ENCODE measurements around the gene ZNF699. TPM values are rescaled to one million over a fixed set of nuclear protein-coding genes. Genes with fewer than 3 reads are reported as not detected.

The ZNF699 gene
- total and polyA plus RNA-seq, 10 of the 15 experiments (the other 5 are each of a cell fraction or from before 2014, with no cell fraction given), result 0.04 to 2.9 (median 1.7) TPM

DNA sequence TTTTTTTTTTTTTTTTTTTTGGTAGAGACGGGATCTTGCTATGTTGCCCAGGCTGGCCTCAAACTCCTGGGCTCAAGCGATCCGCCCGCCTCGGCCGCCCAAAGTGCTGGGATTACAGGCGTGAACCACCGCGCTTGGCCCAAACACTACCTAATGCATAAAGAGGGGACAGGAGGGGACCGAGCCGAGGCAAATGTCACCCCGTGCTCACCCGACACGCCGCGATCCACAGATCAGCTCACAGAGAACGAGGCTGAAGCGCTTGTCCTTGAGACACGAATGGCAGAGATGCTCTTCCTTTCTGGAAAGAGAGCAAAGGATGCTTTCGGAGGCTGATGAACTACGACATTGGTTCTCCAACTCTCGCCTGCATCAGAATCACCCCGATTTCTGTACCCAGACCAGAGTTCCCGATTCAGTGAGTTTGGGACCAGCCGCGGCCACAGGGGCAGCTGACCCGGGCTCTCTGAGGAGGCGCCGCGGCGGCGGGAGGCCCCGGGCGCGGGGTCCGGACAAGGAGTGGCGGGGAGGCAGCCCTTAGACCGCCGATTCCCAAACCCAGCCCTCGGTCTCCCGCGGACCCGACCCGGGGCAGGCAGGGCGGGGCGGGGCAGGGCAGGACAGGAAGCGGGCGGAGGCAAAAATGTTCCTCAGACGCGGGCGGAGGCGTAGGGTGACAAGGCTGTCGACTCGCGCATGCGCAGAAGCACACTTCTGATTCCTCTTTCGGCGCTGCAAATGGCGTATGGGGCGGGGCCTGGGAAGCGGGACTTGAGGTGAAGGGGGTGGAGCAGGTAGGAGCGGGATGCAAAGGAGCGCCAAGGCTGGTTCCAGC lies at the start of gene ZNF699 (continued):
- TF ChIP-seq, protein P1, sequence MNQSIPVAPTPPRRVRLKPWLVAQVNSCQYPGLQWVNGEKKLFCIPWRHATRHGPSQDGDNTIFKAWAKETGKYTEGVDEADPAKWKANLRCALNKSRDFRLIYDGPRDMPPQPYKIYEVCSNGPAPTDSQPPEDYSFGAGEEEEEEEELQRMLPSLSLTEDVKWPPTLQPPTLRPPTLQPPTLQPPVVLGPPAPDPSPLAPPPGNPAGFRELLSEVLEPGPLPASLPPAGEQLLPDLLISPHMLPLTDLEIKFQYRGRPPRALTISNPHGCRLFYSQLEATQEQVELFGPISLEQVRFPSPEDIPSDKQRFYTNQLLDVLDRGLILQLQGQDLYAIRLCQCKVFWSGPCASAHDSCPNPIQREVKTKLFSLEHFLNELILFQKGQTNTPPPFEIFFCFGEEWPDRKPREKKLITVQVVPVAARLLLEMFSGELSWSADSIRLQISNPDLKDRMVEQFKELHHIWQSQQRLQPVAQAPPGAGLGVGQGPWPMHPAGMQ (IDR thresholded peaks at IDR 0.05; ENCODE audit: borderline replicate concordance), result no peak
- TF ChIP-seq TCF7 (IDR thresholded peaks at IDR 0.05; ENCODE audit: borderline replicate concordance) (no peak), RCOR1 (conservative IDR thresholded peaks at IDR 0.05; ENCODE audit: low read depth, low read length) (no peak)

DNA sequence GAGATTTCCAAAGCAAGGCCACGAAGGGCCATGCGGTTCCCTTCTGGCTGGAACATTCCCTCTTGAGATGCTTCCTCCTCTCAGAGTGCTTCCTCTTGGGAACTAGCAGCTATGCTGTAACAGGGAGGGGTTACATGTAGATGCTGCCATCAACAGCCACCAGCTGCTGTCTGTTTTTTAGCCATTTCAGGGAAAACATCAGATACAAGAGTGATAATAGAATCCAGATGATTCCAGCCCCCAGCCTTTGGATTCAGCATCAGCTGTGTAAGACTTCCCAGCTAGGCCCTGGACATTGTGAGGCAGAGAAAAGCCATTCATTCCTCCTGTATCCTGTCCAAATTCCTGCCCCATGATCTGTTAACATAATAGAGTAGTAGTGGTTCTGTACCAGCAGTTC lies 45.0 kb upstream of the ZNF699 start:
- CTCF ChIA-PET, result no interaction called here

More for the DNA sequence above, 45.0 kb upstream of the ZNF699 start:
- no peak for FAIRE-seq
- Histone ChIP-seq H3K36me3 (ENCODE audit: control insufficient read depth in 2 of 2, insufficient read depth in 2 of 2, low read length in 1 of 2) (no peaks in the 10 kb centered on the region), H3K27ac (ENCODE audit: control insufficient read depth, insufficient read depth) (no peak overlapping the region), H3K79me2 (ENCODE audit: control insufficient read depth, insufficient read depth, low read length) (no peaks in the 10 kb centered on the region), H4K20me1 (ENCODE audit: control insufficient read depth, insufficient read depth) (no peaks in the 10 kb centered on the region), H3K4me3 (no peak overlapping the region), H3K9ac (ENCODE audit: control insufficient read depth, insufficient read depth, low read length) (no peak overlapping the region), H3K27me3 (replicated peaks in 1 of 2; ENCODE audit: control insufficient read depth in 2 of 2, insufficient read depth in 2 of 2, low read length in 1 of 2) (no peaks in the 10 kb centered on the region), H3K4me1 (ENCODE audit: control insufficient read depth, insufficient read depth, low read length) (no peaks in the 10 kb centered on the region), H3K9me3 (replicated peaks; ENCODE audit: control insufficient read depth, insufficient read depth, low read length) (no peaks in the 10 kb centered on the region; the same call in 2 of the 3 replicates), H3K4me2 (ENCODE audit: control insufficient read depth, insufficient read depth) (no peak overlapping the region), H2AFZ (ENCODE audit: control insufficient read depth, low read depth, low read length) (no peak overlapping the region)
- DNase-seq (ENCODE audit: low read depth, low spot score), result no peak
- intact Hi-C loops (cut with micrococcal nuclease; ENCODE audit: unreplicated experiment) (no loop called here), in situ Hi-C loops (cut with MboI) (no loop called here)
- BruUV-seq (replicated peaks), result no TSS peak
- TF ChIP-seq MXI1 (IDR thresholded peaks at IDR 0.05; ENCODE audit: low read depth, low read length) (no peak), EGR1 (IDR thresholded peaks at IDR 0.05; ENCODE audit: borderline replicate concordance in 1 of 2, low read depth in 2 of 2, low read length in 2 of 2) (no peak), SUZ12 (IDR thresholded peaks at IDR 0.05; ENCODE audit: unreplicated experiment) (no peak), PML (IDR thresholded peaks at IDR 0.05; ENCODE audit: low read length) (no peak), FOXK2 (IDR thresholded peaks at IDR 0.05) (no peak)
- TF ChIP-seq, protein P2, sequence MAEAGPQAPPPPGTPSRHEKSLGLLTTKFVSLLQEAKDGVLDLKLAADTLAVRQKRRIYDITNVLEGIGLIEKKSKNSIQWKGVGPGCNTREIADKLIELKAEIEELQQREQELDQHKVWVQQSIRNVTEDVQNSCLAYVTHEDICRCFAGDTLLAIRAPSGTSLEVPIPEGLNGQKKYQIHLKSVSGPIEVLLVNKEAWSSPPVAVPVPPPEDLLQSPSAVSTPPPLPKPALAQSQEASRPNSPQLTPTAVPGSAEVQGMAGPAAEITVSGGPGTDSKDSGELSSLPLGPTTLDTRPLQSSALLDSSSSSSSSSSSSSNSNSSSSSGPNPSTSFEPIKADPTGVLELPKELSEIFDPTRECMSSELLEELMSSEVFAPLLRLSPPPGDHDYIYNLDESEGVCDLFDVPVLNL (IDR thresholded peaks at IDR 0.05; ENCODE audit: low read depth, low read length), result no peak
- TF ChIP-seq, protein P3, sequence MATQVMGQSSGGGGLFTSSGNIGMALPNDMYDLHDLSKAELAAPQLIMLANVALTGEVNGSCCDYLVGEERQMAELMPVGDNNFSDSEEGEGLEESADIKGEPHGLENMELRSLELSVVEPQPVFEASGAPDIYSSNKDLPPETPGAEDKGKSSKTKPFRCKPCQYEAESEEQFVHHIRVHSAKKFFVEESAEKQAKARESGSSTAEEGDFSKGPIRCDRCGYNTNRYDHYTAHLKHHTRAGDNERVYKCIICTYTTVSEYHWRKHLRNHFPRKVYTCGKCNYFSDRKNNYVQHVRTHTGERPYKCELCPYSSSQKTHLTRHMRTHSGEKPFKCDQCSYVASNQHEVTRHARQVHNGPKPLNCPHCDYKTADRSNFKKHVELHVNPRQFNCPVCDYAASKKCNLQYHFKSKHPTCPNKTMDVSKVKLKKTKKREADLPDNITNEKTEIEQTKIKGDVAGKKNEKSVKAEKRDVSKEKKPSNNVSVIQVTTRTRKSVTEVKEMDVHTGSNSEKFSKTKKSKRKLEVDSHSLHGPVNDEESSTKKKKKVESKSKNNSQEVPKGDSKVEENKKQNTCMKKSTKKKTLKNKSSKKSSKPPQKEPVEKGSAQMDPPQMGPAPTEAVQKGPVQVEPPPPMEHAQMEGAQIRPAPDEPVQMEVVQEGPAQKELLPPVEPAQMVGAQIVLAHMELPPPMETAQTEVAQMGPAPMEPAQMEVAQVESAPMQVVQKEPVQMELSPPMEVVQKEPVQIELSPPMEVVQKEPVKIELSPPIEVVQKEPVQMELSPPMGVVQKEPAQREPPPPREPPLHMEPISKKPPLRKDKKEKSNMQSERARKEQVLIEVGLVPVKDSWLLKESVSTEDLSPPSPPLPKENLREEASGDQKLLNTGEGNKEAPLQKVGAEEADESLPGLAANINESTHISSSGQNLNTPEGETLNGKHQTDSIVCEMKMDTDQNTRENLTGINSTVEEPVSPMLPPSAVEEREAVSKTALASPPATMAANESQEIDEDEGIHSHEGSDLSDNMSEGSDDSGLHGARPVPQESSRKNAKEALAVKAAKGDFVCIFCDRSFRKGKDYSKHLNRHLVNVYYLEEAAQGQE (IDR thresholded peaks at IDR 0.05; ENCODE audit: low read depth, low read length), result no peak
- TF ChIP-seq, protein P4, sequence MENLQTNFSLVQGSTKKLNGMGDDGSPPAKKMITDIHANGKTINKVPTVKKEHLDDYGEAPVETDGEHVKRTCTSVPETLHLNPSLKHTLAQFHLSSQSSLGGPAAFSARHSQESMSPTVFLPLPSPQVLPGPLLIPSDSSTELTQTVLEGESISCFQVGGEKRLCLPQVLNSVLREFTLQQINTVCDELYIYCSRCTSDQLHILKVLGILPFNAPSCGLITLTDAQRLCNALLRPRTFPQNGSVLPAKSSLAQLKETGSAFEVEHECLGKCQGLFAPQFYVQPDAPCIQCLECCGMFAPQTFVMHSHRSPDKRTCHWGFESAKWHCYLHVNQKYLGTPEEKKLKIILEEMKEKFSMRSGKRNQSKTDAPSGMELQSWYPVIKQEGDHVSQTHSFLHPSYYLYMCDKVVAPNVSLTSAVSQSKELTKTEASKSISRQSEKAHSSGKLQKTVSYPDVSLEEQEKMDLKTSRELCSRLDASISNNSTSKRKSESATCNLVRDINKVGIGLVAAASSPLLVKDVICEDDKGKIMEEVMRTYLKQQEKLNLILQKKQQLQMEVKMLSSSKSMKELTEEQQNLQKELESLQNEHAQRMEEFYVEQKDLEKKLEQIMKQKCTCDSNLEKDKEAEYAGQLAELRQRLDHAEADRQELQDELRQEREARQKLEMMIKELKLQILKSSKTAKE (IDR thresholded peaks at IDR 0.05; ENCODE audit: low read depth, poor library complexity, severe bottlenecking), result no peak
- WGBS (ENCODE audit: insufficient coverage, insufficient replicate concordance, low lambda C conversion rate, missing lambda C conversion rate), result 67% methylated on average over 2 of the region's 2 CpGs
- no peak for ATAC-seq
- RAD21 ChIA-PET (ENCODE audit: unreplicated experiment), result no interaction called here
- SMC1A ChIA-PET (ENCODE audit: uncharacterized antibody, unreplicated experiment), result no interaction called here
- POLR2A ChIA-PET, result no interaction called here
